ENCODE results near the gene SULT2A1. TPM values are rescaled to one million over a fixed set of nuclear protein-coding genes. Genes with fewer than 3 reads are reported as not detected.
"Not testable (repeated sequence)": the region's sequence is repeated elsewhere in the genome, so short reads cannot be mapped to it uniquely, and the experiment has no call there.

Gene SULT2A1
- total RNA-seq, 1 donor from 2014 or later = not detected

- no peaks in the 10 kb centered on the region for H3K9me3 Mint-ChIP-seq (ENCODE audit: unreplicated experiment)
- DNase-seq (ENCODE audit: low spot score) = no peak
- no peaks in the 10 kb centered on the region for H3K36me3 Mint-ChIP-seq (ENCODE audit: low read depth, unreplicated experiment)
- no peak overlapping the region for H3K4me3 Mint-ChIP-seq (ENCODE audit: unreplicated experiment)
- no peak for TF ChIP-seq CTCF (IDR thresholded peaks at IDR 0.05; ENCODE audit: unreplicated experiment)
- no peak overlapping the region for H3K27ac Mint-ChIP-seq (ENCODE audit: unreplicated experiment)
- peaks cover 3% of the 10 kb centered on the region for H3K4me1 Mint-ChIP-seq (ENCODE audit: unreplicated experiment)
- H3K27me3 Mint-ChIP-seq (ENCODE audit: unreplicated experiment) = peaks cover 3% of the 10 kb centered on the region
These were observed 4.4 kb downstream of the SULT2A1 start for GRCh38 chr19:47881757-47882156.

GRCh38 chr19:47879385-47879784 is 6.7 kb downstream of the SULT2A1 start:
- not testable (repeated sequence) for H3K27me3 Mint-ChIP-seq (ENCODE audit: unreplicated experiment); H3K4me3 Mint-ChIP-seq (ENCODE audit: unreplicated experiment); H3K27ac Mint-ChIP-seq (ENCODE audit: unreplicated experiment); H3K36me3 Mint-ChIP-seq (ENCODE audit: low read depth, unreplicated experiment); H3K9me3 Mint-ChIP-seq (ENCODE audit: unreplicated experiment); DNase-seq (ENCODE audit: low spot score); H3K4me1 Mint-ChIP-seq (ENCODE audit: unreplicated experiment)

- Mint-ChIP-seq H3K4me3 (ENCODE audit: unreplicated experiment) (no peak overlapping the region), H3K4me1 (ENCODE audit: unreplicated experiment) (peaks cover 3% of the 10 kb centered on the region), H3K27me3 (ENCODE audit: unreplicated experiment) (no peaks in the 10 kb centered on the region), H3K9me3 (ENCODE audit: unreplicated experiment) (no peaks in the 10 kb centered on the region), H3K27ac (ENCODE audit: unreplicated experiment) (no peak overlapping the region), H3K36me3 (ENCODE audit: low read depth, unreplicated experiment) (no peaks in the 10 kb centered on the region)
- DNase-seq (ENCODE audit: low spot score) = no peak
- TF ChIP-seq CTCF (IDR thresholded peaks at IDR 0.05; ENCODE audit: unreplicated experiment) = no peak
These were observed 7.2 kb downstream of the SULT2A1 start for GRCh38 chr19:47878906-47879305.

- H3K27ac Mint-ChIP-seq (ENCODE audit: unreplicated experiment) = peak overlapping the region; percentile 42
- peaks cover 8% of the 10 kb centered on the region for H3K27me3 Mint-ChIP-seq (ENCODE audit: unreplicated experiment)
These were observed 20.9 kb downstream of the SULT2A1 start for GRCh38 chr19:47865166-47865565.

GRCh38 chr19:47863514-47863936 is 22.6 kb downstream of the SULT2A1 start:
- Mint-ChIP-seq H3K36me3 (ENCODE audit: low read depth, unreplicated experiment) (no peaks in the 10 kb centered on the region), H3K9me3 (ENCODE audit: unreplicated experiment) (no peaks in the 10 kb centered on the region), H3K4me1 (ENCODE audit: unreplicated experiment) (peaks cover 5% of the 10 kb centered on the region), H3K4me3 (ENCODE audit: unreplicated experiment) (no peak overlapping the region), H3K27me3 (ENCODE audit: unreplicated experiment) (peaks cover 6% of the 10 kb centered on the region), H3K27ac (ENCODE audit: unreplicated experiment) (peak overlapping the region; percentile 52)
- peak; percentile 91 for TF ChIP-seq CTCF (IDR thresholded peaks at IDR 0.05; ENCODE audit: unreplicated experiment)
- peak; percentile 99 for DNase-seq (ENCODE audit: low spot score)

More at GRCh38 chr19:47865166-47865565, 20.9 kb downstream of the SULT2A1 start:
- no peak for TF ChIP-seq CTCF (IDR thresholded peaks at IDR 0.05; ENCODE audit: unreplicated experiment)
- Mint-ChIP-seq H3K9me3 (ENCODE audit: unreplicated experiment) (no peaks in the 10 kb centered on the region), H3K4me3 (ENCODE audit: unreplicated experiment) (peak overlapping the region; percentile 27), H3K4me1 (ENCODE audit: unreplicated experiment) (peaks cover 5% of the 10 kb centered on the region), H3K36me3 (ENCODE audit: low read depth, unreplicated experiment) (no peaks in the 10 kb centered on the region)
- no peak for DNase-seq (ENCODE audit: low spot score)

Data from endothelial cell (in vitro differentiated cells).